ENCODE measurements around the gene SARS1. TPM values are rescaled to one million over a fixed set of nuclear protein-coding genes. Genes with fewer than 3 reads are reported as not detected.

The SARS1 gene
- total and polyA plus RNA-seq, 2 of the 8 experiments (the other 6 are each of a cell fraction or from before 2014, with no cell fraction given) = 83.1 to 146 TPM

DNA sequence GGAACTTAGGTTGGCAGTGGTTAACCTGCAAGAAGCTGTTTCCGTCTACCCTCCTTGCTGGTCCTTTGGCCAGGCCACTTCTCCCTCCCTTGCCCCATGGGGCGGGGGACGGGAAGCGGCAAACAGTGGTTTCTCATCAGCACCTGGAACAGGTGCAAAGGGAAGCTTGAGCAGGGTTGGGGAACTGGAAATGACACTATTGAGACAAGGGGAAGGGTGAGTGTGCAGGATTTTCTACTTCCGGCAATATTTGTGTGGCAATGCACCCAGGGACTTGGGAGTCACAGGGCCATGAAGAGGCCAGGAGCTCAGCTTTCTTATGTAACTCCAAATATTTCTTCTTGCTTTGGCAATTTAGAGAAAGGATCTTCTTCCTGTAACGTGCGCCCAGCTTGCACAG, 29.0 kb upstream of the SARS1 start:
- Histone ChIP-seq H2AFZ (ENCODE audit: low read length) (no peak overlapping the region), H4K5ac (ENCODE audit: insufficient read length, low read depth, low read length) (no peak overlapping the region), H3K23me2 (ENCODE audit: low read depth, low read length) (no peaks in the 10 kb centered on the region; the same call in 1 of the 2 replicates), H3K14ac (ENCODE audit: insufficient read length) (no peak overlapping the region), H2BK15ac (ENCODE audit: low read length) (no peak overlapping the region), H2AK5ac (ENCODE audit: low read depth, low read length) (no peak overlapping the region), H3K56ac (replicated peaks; ENCODE audit: insufficient read length, low read depth, low read length) (no peak overlapping the region), H4K91ac (replicated peaks; ENCODE audit: insufficient read length, low read length) (no peak overlapping the region), H2BK12ac (ENCODE audit: low read depth, low read length) (no peak overlapping the region), H3K9me3 (ENCODE audit: insufficient read depth in 2 of 2, low read depth in 1 of 2, low read length in 1 of 2) (no peaks in the 10 kb centered on the region), H2BK20ac (ENCODE audit: low read length) (no peak overlapping the region), H3K27me3 (replicated peaks in 1 of 4; ENCODE audit: control insufficient read depth in 3 of 4, extremely low read depth in 1 of 4, insufficient read depth in 3 of 4, low read length in 3 of 4) (no peaks in the 10 kb centered on the region), H4K20me1 (replicated peaks in 1 of 2; ENCODE audit: control insufficient read depth in 1 of 2, insufficient read depth in 2 of 2, low read length in 2 of 2) (no peaks in the 10 kb centered on the region), H3K79me2 (ENCODE audit: control insufficient read depth in 1 of 2, insufficient read depth in 2 of 2, low read length in 2 of 2) (no peaks in the 10 kb centered on the region), H3K23ac (ENCODE audit: insufficient read length) (no peak overlapping the region), H3K4me3 (ENCODE audit: extremely low read depth in 1 of 4, insufficient read depth in 2 of 4, low read depth in 3 of 4, low read length in 4 of 4) (no peak overlapping the region), H2BK5ac (ENCODE audit: low read depth, low read length) (no peak overlapping the region), H4K8ac (ENCODE audit: extremely low read depth, insufficient read depth, low read length) (no peak overlapping the region), H3K79me1 (ENCODE audit: low read depth, low read length) (no peaks in the 10 kb centered on the region), H3K36me3 (ENCODE audit: control insufficient read depth in 2 of 4, insufficient read depth in 4 of 4, low read length in 3 of 4) (no peaks in the 10 kb centered on the region), H3K9ac (replicated peaks in 1 of 4; ENCODE audit: extremely low read depth in 1 of 4, low read depth in 3 of 4, low read length in 3 of 4) (no peak overlapping the region), H3K4me2 (ENCODE audit: insufficient read depth in 1 of 2, low read depth in 2 of 2, low read length in 2 of 2) (no peak overlapping the region), H3K18ac (ENCODE audit: extremely low read depth, low read length) (no peak overlapping the region), H3K4me1 (replicated peaks in 1 of 4; ENCODE audit: control insufficient read depth in 3 of 4, insufficient read depth in 4 of 4, low read length in 3 of 4) (peaks cover 0 to 5% (median 1%) of the 10 kb centered on the region in 4 experiments; a peak in 2 of 7 replicates), H2BK120ac (replicated peaks; ENCODE audit: low read depth, low read length) (no peak overlapping the region), H3K27ac (ENCODE audit: low read depth, low read length) (no peak overlapping the region), H3K4ac (replicated peaks; ENCODE audit: insufficient read length, low read depth, low read length) (no peak overlapping the region)
- DNase-seq (ENCODE audit: low read depth in 1 of 2, low spot score in 2 of 2) = no peak
- 97% methylated on average over 7 of the region's 7 CpGs; no CpG with 5 or more reads in 1 of the 2 experiments for WGBS, 2 experiments (ENCODE audit: extremely low coverage in 1 of 2, insufficient coverage in 1 of 2, insufficient read length in 1 of 2, insufficient replicate concordance in 2 of 2, low coverage in 1 of 2, low lambda C conversion rate in 2 of 2, missing lambda C conversion rate in 1 of 2)
- FAIRE-seq = no peak
- ChIA-PET CTCF (ENCODE audit: partially characterized antibody) (no interaction called here), POLR2A (ENCODE audit: partially characterized antibody) (no interaction called here)
- no peak for TF ChIP-seq NRF1 (IDR thresholded peaks at IDR 0.05; ENCODE audit: low read depth, low read length)
- TF ChIP-seq BCL11A (IDR thresholded peaks at IDR 0.05; ENCODE audit: low read depth in 2 of 2, low read length in 2 of 2) = no peak
